GM12801 (cell line): ENCODE results near the gene CCR9.

Experiments used
- TF ChIP-seq, protein P1 (sequence below): IDR thresholded peaks from one replicate; pipeline ENCODE4 v1.5.1; 2011; ENCODE audit warnings: control low read depth; ENCODE audit not compliant: insufficient read length; ENCODE audit errors: extremely low read depth

Gene CCR9

DNA sequence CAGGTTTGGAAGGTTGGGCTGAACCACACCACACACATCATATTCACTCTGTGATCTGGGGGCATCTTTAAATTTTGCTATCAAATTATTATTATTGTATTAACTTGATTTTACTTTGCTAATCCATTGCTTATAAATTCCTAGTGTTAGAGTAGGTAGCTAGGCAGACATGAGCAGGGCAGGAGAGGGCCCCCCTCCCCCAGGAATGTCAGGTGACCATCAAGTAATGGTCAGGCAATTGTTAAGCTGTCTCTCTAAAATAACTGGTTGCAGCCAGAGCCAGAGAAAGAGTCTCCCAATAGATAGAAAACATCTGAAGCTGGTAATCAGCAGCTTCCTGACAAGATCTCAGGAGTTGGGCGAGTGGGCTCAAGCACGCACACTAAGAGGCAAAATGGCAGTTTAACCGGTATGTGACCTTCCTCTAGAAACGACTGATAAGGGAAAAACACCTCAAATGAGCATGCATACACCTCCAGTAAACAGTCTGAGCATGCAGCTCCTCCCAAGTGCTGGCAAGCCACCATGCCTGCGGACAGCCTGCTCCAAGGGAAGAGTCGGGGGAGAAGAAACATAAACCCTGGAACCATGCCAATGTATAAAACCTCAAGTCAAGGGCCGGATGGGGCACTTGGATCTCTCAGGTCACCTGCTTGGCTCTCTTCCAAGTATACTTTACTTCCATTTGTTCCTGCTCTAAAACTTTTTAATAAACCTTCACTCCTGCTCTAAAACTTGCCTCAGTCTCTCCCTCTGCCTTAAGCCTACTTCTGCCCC lies 53.8 kb downstream of the CCR9 start:
- TF ChIP-seq, protein P1, sequence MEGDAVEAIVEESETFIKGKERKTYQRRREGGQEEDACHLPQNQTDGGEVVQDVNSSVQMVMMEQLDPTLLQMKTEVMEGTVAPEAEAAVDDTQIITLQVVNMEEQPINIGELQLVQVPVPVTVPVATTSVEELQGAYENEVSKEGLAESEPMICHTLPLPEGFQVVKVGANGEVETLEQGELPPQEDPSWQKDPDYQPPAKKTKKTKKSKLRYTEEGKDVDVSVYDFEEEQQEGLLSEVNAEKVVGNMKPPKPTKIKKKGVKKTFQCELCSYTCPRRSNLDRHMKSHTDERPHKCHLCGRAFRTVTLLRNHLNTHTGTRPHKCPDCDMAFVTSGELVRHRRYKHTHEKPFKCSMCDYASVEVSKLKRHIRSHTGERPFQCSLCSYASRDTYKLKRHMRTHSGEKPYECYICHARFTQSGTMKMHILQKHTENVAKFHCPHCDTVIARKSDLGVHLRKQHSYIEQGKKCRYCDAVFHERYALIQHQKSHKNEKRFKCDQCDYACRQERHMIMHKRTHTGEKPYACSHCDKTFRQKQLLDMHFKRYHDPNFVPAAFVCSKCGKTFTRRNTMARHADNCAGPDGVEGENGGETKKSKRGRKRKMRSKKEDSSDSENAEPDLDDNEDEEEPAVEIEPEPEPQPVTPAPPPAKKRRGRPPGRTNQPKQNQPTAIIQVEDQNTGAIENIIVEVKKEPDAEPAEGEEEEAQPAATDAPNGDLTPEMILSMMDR: no peak

DNA sequence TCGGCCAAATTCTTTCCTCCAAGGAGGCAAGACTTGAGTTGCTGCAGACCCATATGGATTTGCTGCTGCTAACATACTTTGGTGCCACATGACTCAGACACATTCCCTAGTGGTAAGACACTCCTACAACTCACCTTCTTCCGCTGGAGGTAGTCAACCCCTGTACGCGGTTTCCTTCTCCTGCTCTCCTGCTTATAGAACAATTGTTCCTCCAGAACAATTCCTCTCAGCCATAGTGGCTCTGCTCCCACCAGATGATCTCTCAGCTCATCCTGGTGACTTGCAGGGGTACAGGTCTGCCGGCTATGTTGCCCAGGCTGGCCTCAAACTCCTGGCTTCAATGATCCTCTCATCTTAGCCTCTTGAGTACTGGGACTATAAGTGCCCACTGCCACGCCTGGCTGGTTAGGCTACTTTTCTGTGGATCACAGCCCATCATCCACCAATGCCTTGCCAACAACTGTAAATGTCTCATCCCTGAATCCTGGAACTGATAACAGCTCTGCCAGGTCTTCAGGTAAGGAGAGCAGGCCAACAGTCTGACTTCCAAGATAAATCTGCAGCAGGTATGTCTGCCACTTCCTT lies 54.5 kb downstream of the CCR9 start:
- TF ChIP-seq, protein P1: no peak

- TF ChIP-seq, protein P1: no peak
Observed at GRCh38 chr3:45942051-45942825, 55.9 kb downstream of the CCR9 start.

GRCh38 chr3:45943207-45943846 lies 57.0 kb downstream of the CCR9 start, which contains the start of gene CXCR6:
Gene CXCR6, plus strand, starts transcription at chr3:45943464. Its CDS starts 3,018 bp downstream, at chr3:45946482.
- TF ChIP-seq, protein P1: no peak

GRCh38 chr3:45944830-45945620 lies 58.7 kb downstream of the CCR9 start:
- TF ChIP-seq, protein P1: no peak

DNA sequence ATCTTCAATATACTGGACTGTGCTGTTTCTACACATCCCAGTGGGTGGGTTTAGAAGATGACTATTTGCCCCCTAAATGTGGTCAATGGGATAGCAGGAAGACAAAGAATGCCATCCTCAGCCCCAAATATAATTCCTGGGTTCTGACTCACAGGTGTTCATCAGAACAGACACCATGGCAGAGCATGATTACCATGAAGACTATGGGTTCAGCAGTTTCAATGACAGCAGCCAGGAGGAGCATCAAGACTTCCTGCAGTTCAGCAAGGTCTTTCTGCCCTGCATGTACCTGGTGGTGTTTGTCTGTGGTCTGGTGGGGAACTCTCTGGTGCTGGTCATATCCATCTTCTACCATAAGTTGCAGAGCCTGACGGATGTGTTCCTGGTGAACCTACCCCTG lies 60.0 kb downstream of the CCR9 start:
- TF ChIP-seq, protein P1: no peak
